B cell (primary cell): ENCODE data around the gene POLA2. TPM values are rescaled to one million over a fixed set of nuclear protein-coding genes. Genes with fewer than 3 reads are reported as not detected.

Experiments
- ATAC-seq: fragments of 200-7000 bp; cut with Tn5 transposase; one replicate; pipeline ENCODE4 v1.10.0; 2021; ENCODE audit warnings: low read depth, mild to moderate bottlenecking, moderate number of reproducible peaks, moderate library complexity
- CTCF ChIA-PET: fragments of 350-600 bp; sonication (Branson Sonifier 250); formaldehyde crosslinking; loops from one replicate; lab custom pipeline; 2021; ENCODE audit warnings: antibody characterized with exemption, inconsistent platforms; lab: Charles Lee
- POLR2A ChIA-PET: fragments of 350-600 bp; sonication (Branson Sonifier 250); formaldehyde crosslinking; loops from one replicate; lab custom pipeline; 2021; ENCODE audit warnings: antibody characterized with exemption; lab: Charles Lee
- DNase-seq: peaks from one replicate; pipeline ENCODE4 v3.0.0; 2013
- H2AFZ ChIP-seq: 2 replicates; pipeline ENCODE4 v1.6.1; 2012; ENCODE audit warnings: mild to moderate bottlenecking, low read depth, low read length; ENCODE audit not compliant: insufficient read depth, poor library complexity, severe bottlenecking
- H3K27ac ChIP-seq, 2 donors: 1 replicate in 1 of 2; 2 replicates in 1 of 2; pipeline ENCODE4 v1.5.1; 2012 to 2013; ENCODE audit warnings: low read length in 2 of 2, mild to moderate bottlenecking in 2 of 2, moderate library complexity in 1 of 2
- H3K27me3 ChIP-seq, 4 experiments: fragments of 200-600 bp in 1 of 4; sonication (generic) in 1 of 4; replicated peaks in 1 of 4; 1 replicate in 2 of 4; 2 replicates in 2 of 4; pipeline versions ENCODE4 v1.6.1 to v1.7.0; 2013 to 2016; ENCODE audit warnings: low read length in 3 of 4, mild to moderate bottlenecking in 2 of 4, mixed read lengths in 1 of 4, moderate library complexity in 1 of 4; ENCODE audit not compliant: insufficient read depth in 4 of 4, control insufficient read depth in 3 of 4; ENCODE audit errors: control extremely low read depth in 1 of 4
- H3K36me3 ChIP-seq, 2 experiments: replicated peaks in 1 of 2; 1 replicate in 1 of 2; 2 replicates in 1 of 2; pipeline versions ENCODE4 v1.6.1 to v1.7.1; 2013; ENCODE audit warnings: low read length in 1 of 2; ENCODE audit not compliant: insufficient read depth in 2 of 2, control insufficient read depth in 1 of 2; ENCODE audit errors: control extremely low read depth in 1 of 2, extremely low read depth in 1 of 2
- H3K4me1 ChIP-seq, 2 donors: fragments of 200-600 bp in 1 of 2; sonication (generic) in 1 of 2; 1 replicate in 1 of 2; 2 replicates in 1 of 2; pipeline versions ENCODE4 v1.5.1 to v1.6.1; 2013 to 2017; ENCODE audit warnings: low read length in 2 of 2; ENCODE audit not compliant: control insufficient read depth in 2 of 2, insufficient read depth in 2 of 2
- H3K4me2 ChIP-seq: replicated peaks from 2 replicates; pipeline ENCODE3; 2012; ENCODE audit warnings: mild to moderate bottlenecking, low read depth, low read length; ENCODE audit not compliant: poor library complexity, severe bottlenecking
- H3K4me3 ChIP-seq, 5 experiments: fragments of 200-600 bp in 1 of 5; sonication (generic) in 1 of 5; 1 replicate in 3 of 5; 2 replicates in 2 of 5; pipeline versions ENCODE4 v1.5.1 to v1.7.0; 2011 to 2016; ENCODE audit warnings: low read length in 4 of 5, mild to moderate bottlenecking in 4 of 5, low read depth in 2 of 5, control low read depth in 1 of 5, moderate library complexity in 1 of 5; ENCODE audit not compliant: insufficient read depth in 1 of 5; ENCODE audit errors: control extremely low read depth in 1 of 5, extremely low read depth in 1 of 5
- H3K79me2 ChIP-seq: fragments of 200-600 bp; sonication (generic); one replicate; pipeline ENCODE4 v1.6.0; 2016; ENCODE audit warnings: low read length; ENCODE audit not compliant: control insufficient read depth, insufficient read depth
- H3K9ac ChIP-seq: fragments of 200-600 bp; sonication (generic); 2 replicates; pipeline ENCODE4 v1.6.1; 2017; ENCODE audit warnings: mild to moderate bottlenecking, low read length, moderate library complexity
- H3K9me3 ChIP-seq, 3 donors: one replicate each; pipeline versions ENCODE4 v1.6.1 to v1.7.1; 2013; ENCODE audit warnings: low read length in 2 of 3; ENCODE audit not compliant: control insufficient read depth in 2 of 3, insufficient read depth in 1 of 3; ENCODE audit errors: control extremely low read depth in 1 of 3
- H4K20me1 ChIP-seq: 2 replicates; pipeline ENCODE4 v1.6.0; 2012; ENCODE audit warnings: mild to moderate bottlenecking, low read length; ENCODE audit not compliant: insufficient read depth, control insufficient read depth, poor library complexity, severe bottlenecking
- H3K27ac Mint-ChIP-seq: one replicate; pipeline ENCODE4 v1.8.0; 2021; ENCODE audit warnings: mixed read lengths
- H3K27me3 Mint-ChIP-seq: one replicate; pipeline ENCODE4 v1.8.0; 2021; ENCODE audit warnings: mixed read lengths
- H3K4me1 Mint-ChIP-seq: one replicate; pipeline ENCODE4 v1.8.0; 2021; ENCODE audit warnings: mixed read lengths
- H3K4me3 Mint-ChIP-seq: one replicate; pipeline ENCODE4 v1.8.0; 2021; ENCODE audit warnings: mixed read lengths
- H3K9me3 Mint-ChIP-seq: one replicate; pipeline ENCODE4 v1.8.0; 2022; ENCODE audit warnings: mixed read lengths; ENCODE audit not compliant: insufficient read depth
- CTCF ChIP-seq: fragments of 200-600 bp; IDR thresholded peaks from one replicate; pipeline ENCODE4 v1.8.0; 2022; ENCODE audit warnings: antibody characterized with exemption, mild to moderate bottlenecking
- EZH2 ChIP-seq: IDR thresholded peaks from 2 replicates; pipeline ENCODE4 v1.6.1; 2012; ENCODE audit warnings: borderline replicate concordance, low read depth, mild to moderate bottlenecking, moderate library complexity, low read length; ENCODE audit not compliant: insufficient read depth, poor library complexity, severe bottlenecking
- WGBS: methylation state at CpG from one replicate; pipeline ENCODE4 v1.1.5; 2013; ENCODE audit warnings: missing lambda C conversion rate; ENCODE audit not compliant: insufficient coverage; 5-methylcytosine and 5-hydroxymethylcytosine counted together
- intact Hi-C: fragments of 100-400 bp; cut with micrococcal nuclease; formaldehyde crosslinking; loops from one replicate; pipeline ENCODE4 v1.10.0; 2022
- polyA plus RNA-seq: library from polyadenylated mRNA; depleted of rRNA; stranded (reverse); fragments of >200 nt; gene quantifications from 2 replicates; pipeline ENCODE4 v1.2.3, GENCODE V29; 2012
- total RNA-seq, 2 donors: library from RNA; stranded (reverse); fragments of 120-200 nt in 1 of 2; gene quantifications; 1 replicate in 1 of 2; 2 replicates in 1 of 2; pipeline versions ENCODE4 v1.2.3 to v1.2.4, GENCODE V29; 2013 to 2022

POLA2 gene
- total and polyA plus RNA-seq, 2 donors (not counting 1 experiment from before 2014, with no cell fraction given) = 13.0 to 28.7 TPM

GRCh38 chr11:65305501-65306268 is 43.9 kb downstream of the POLA2 start:
- TF ChIP-seq EZH2 (no peak), CTCF (no peak)
- H3K9ac ChIP-seq = no peak overlapping the region
- no peak overlapping the region for H3K4me3 Mint-ChIP-seq

More at GRCh38 chr11:65305501-65306268, 43.9 kb downstream of the POLA2 start:
- Histone ChIP-seq H3K27me3 (no peaks in the 10 kb centered on the region), H3K4me1 (no peaks in the 10 kb centered on the region), H2AFZ (no peak overlapping the region), H3K4me2 (no peak overlapping the region), H3K9me3 (no peaks in the 10 kb centered on the region), H3K79me2 (no peaks in the 10 kb centered on the region), H4K20me1 (no peaks in the 10 kb centered on the region), H3K36me3 (no peaks in the 10 kb centered on the region), H3K27ac (no peak overlapping the region), H3K4me3 (no peak overlapping the region)
- WGBS = 98% methylated on average over 12 of the region's 17 CpGs
- Mint-ChIP-seq H3K27ac (no peak overlapping the region), H3K27me3 (no peaks in the 10 kb centered on the region), H3K4me1 (no peaks in the 10 kb centered on the region), H3K9me3 (no peaks in the 10 kb centered on the region)
- CTCF ChIA-PET = interaction anchor here (0.6 to 1.6 kb wide), 2 partner anchors 10 to 171 kb away, joined by 3 to 7 read pairs; partner anchors contain the start of gene SYVN1
- POLR2A ChIA-PET = interaction anchor here (0.5 to 0.9 kb wide), 3 partner anchors 13 to 516 kb away, joined by 3 to 4 read pairs (median 3); no protein-coding TSS in a partner anchor
- DNase-seq (no peak), ATAC-seq (no peak)
- intact Hi-C loops = no loop called here
